Progenitor cell of endocrine pancreas (in vitro differentiated cells): ENCODE measurements around the gene ALPK1. TPM values are rescaled to one million over a fixed set of nuclear protein-coding genes. Genes with fewer than 3 reads are reported as not detected.
"Not testable (repeated sequence)": the region's sequence is repeated elsewhere in the genome, so short reads cannot be mapped to it uniquely, and the experiment has no call there.

Experiments
- DNase-seq: peaks from one replicate; pipeline ENCODE4 v3.0.0; 2021; ENCODE audit warnings: low spot score; ENCODE audit not compliant: unreplicated experiment
- H3K27ac Mint-ChIP-seq: 2 replicates; pipeline ENCODE4 v1.8.0; 2021; ENCODE audit warnings: mild to moderate bottlenecking, moderate library complexity, mixed read lengths
- H3K27me3 Mint-ChIP-seq: 2 replicates; pipeline ENCODE4 v1.8.0; 2021; ENCODE audit warnings: mixed read lengths
- H3K36me3 Mint-ChIP-seq: 2 replicates; pipeline ENCODE4 v1.8.0; 2022; ENCODE audit warnings: mixed read lengths; ENCODE audit not compliant: insufficient read depth
- H3K4me1 Mint-ChIP-seq: 2 replicates; pipeline ENCODE4 v1.8.0; 2021; ENCODE audit warnings: low read depth, mixed read lengths
- H3K4me3 Mint-ChIP-seq: 2 replicates; pipeline ENCODE4 v1.8.0; 2021; ENCODE audit warnings: low read depth, mild to moderate bottlenecking, moderate library complexity, mixed read lengths
- H3K9me3 Mint-ChIP-seq: 2 replicates; pipeline ENCODE4 v1.8.0; 2021; ENCODE audit warnings: low read depth, mixed read lengths
- total RNA-seq: library from RNA; stranded (reverse); gene quantifications from 2 replicates; pipeline ENCODE4 v1.2.1, GENCODE V29; 2021
- TF ChIP-seq, protein P1 (sequence below): fragments of 200-600 bp; sonication (generic); IDR thresholded peaks from one replicate; pipeline ENCODE4 v1.5.0; 2021; ENCODE audit warnings: antibody characterized with exemption, mild to moderate bottlenecking; ENCODE audit not compliant: unreplicated experiment

The ALPK1 gene
- total RNA-seq, 1 donor from 2014 or later, result 1.4 TPM

DNA sequence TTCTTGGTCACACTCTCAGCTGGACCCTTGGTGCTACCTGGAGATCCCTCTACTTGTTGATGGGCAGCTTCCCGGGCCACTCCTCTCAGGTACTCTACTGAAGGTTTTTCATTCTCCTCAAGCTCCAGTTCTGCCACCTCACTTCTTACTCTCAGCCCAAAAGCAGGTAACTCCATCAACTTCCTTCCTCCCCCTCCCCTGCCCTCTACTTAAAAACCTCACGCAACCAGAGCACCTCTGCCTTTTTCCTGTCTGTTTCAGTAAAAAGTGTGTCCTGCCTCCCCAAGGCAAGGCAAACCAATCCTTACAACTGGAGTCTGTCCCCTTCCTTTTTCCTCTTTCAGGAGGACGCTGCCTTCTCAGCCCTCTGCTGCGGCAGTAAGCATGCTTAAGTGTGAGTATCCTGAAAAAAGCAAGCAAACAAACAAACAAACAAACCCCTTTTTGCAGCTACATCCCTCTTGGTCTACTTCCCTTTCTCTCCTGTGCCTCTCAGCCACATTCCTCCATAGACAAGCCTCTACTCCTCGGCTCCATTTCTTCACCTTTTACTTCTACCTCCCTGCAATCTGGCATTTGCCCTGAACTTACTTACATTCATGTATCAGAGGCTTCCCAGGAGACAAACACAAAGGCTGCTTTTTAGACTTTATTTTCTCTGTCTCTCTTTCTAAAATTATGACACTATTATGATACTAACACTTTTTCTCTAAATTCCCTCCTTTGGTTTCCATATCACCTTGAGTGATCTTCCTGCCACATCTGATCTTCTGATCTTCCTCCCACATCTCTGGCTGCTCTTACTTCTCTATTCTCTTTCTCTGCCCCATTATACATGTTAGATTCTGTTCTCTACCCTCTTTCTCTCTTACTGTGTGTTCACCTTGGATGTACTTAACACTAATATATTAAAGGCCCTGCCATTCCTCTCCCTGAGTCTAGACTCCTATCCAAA lies 5.4 kb downstream of the ALPK1 start:
- Mint-ChIP-seq H3K27ac (no peak overlapping the region), H3K36me3 (no peaks in the 10 kb centered on the region), H3K4me3 (no peak overlapping the region), H3K4me1 (no peaks in the 10 kb centered on the region), H3K9me3 (no peaks in the 10 kb centered on the region), H3K27me3 (peaks cover 4% of the 10 kb centered on the region)
- DNase-seq, result no peak
- TF ChIP-seq, protein P1, sequence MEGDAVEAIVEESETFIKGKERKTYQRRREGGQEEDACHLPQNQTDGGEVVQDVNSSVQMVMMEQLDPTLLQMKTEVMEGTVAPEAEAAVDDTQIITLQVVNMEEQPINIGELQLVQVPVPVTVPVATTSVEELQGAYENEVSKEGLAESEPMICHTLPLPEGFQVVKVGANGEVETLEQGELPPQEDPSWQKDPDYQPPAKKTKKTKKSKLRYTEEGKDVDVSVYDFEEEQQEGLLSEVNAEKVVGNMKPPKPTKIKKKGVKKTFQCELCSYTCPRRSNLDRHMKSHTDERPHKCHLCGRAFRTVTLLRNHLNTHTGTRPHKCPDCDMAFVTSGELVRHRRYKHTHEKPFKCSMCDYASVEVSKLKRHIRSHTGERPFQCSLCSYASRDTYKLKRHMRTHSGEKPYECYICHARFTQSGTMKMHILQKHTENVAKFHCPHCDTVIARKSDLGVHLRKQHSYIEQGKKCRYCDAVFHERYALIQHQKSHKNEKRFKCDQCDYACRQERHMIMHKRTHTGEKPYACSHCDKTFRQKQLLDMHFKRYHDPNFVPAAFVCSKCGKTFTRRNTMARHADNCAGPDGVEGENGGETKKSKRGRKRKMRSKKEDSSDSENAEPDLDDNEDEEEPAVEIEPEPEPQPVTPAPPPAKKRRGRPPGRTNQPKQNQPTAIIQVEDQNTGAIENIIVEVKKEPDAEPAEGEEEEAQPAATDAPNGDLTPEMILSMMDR, result no peak

DNA sequence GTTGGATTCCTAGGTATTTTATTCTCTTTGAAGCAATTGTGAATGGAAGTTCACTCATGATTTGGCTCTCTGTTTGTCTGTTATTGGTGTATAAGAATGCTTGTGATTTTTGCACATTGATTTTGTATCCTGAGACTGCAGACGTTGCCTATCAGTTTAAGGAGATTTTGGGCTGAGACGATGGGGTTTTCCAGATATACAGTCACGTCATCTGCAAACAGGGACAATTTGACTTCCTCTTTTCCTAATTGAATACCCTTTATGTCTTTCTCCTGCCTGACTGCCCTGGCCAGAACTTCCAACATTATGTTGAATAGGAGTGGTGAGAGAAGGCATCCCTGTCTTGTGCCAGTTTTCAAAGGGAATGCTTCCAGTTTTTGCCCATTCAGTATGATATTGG lies 8.3 kb downstream of the ALPK1 start:
- not testable (repeated sequence) for H3K27ac Mint-ChIP-seq

GRCh38 chr4:112309263-112309791 lies 12.2 kb downstream of the ALPK1 start:
- H3K4me3 Mint-ChIP-seq, result peak overlapping the region; percentile 23
- not testable (repeated sequence) for H3K27me3 Mint-ChIP-seq, DNase-seq, H3K4me1 Mint-ChIP-seq, H3K27ac Mint-ChIP-seq, H3K36me3 Mint-ChIP-seq, H3K9me3 Mint-ChIP-seq

More for the DNA sequence above, 8.3 kb downstream of the ALPK1 start:
- not testable (repeated sequence) for DNase-seq, H3K9me3 Mint-ChIP-seq, H3K27me3 Mint-ChIP-seq, H3K4me1 Mint-ChIP-seq, H3K36me3 Mint-ChIP-seq, H3K4me3 Mint-ChIP-seq

DNA sequence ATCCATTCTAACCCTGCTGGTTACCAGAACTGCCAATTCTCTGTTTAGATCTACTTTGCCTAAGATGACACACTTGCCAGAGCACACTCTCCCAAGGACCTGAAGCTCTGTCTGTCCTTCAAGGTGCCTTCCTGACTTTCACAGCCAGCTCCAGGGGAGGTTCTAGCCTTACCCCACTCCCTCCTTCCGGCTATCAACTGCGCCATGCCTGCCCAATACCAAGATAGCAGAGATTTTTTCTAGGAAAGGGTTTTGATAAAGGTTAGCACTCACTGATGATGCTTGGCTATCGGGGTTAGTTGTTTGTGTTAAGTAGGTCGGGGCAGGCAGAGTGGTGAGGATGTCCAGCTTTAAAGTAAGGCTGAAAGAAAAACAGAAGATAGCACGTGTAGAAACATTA lies 14.3 kb downstream of the ALPK1 start:
- no peak for DNase-seq
- H3K27me3 Mint-ChIP-seq, result no peaks in the 10 kb centered on the region

GRCh38 chr4:112312610-112313239 lies 15.6 kb downstream of the ALPK1 start:
- Mint-ChIP-seq H3K4me3 (no peak overlapping the region), H3K4me1 (peaks cover 3% of the 10 kb centered on the region), H3K36me3 (no peaks in the 10 kb centered on the region), H3K27me3 (peaks cover 3% of the 10 kb centered on the region), H3K9me3 (no peaks in the 10 kb centered on the region), H3K27ac (no peak overlapping the region)
- TF ChIP-seq, protein P1, result no peak
- no peak for DNase-seq

More for the DNA sequence above, 14.3 kb downstream of the ALPK1 start:
- Mint-ChIP-seq H3K4me3 (no peak overlapping the region), H3K36me3 (no peaks in the 10 kb centered on the region), H3K9me3 (no peaks in the 10 kb centered on the region), H3K4me1 (peaks cover 3% of the 10 kb centered on the region), H3K27ac (no peak overlapping the region)
- TF ChIP-seq, protein P1, result no peak

DNA sequence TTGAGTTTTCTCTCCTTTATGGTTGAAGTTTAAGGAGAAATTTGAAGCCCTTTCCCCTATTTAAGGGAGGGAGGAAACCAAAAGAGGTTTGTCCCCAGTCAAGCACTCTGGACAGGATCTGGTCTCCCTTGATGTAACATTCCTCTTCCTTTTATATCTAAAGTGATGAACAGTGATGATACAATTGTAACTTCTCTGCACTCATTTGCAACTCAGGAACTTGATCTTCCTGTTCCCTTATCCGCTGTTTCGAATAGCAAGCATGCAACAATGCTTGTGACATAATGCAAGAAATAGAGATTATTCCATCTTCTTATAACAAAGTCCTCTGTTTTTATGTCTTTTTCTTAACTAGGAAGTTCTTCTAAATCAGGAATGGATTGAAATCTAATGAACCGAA lies 18.3 kb downstream of the ALPK1 start:
- Mint-ChIP-seq H3K27me3 (peaks cover 11% of the 10 kb centered on the region), H3K4me1 (no peaks in the 10 kb centered on the region), H3K4me3 (no peak overlapping the region), H3K36me3 (no peaks in the 10 kb centered on the region), H3K9me3 (no peaks in the 10 kb centered on the region), H3K27ac (no peak overlapping the region)
- TF ChIP-seq, protein P1, result no peak
- no peak for DNase-seq
